Uterus (tissue), 4 donors: Measurements from ENCODE around the gene MYOCD. TPM values are rescaled to one million over a fixed set of nuclear protein-coding genes. Genes with fewer than 3 reads are reported as not detected.

ENCODE experiments used
- DNase-seq, 2 donors: peaks; one replicate each; pipeline ENCODE4 v3.0.0-alpha.2; 2019 to 2020
- H3K27ac ChIP-seq, 2 donors: fragments of 200-600 bp; sonication (generic); 1 replicate in 1 of 2; 2 replicates in 1 of 2; pipeline ENCODE4 v1.5.1; 2016 to 2018
- H3K27me3 ChIP-seq, 2 donors: fragments of 200-600 bp; sonication (generic); one replicate each; pipeline ENCODE4 v1.5.1; 2018 to 2019; ENCODE audit warnings: control low read depth in 1 of 2
- H3K36me3 ChIP-seq, 2 donors: fragments of 200-600 bp; sonication (generic); one replicate each; pipeline ENCODE4 v1.5.1; 2019; ENCODE audit warnings: control low read depth in 1 of 2
- H3K4me1 ChIP-seq, 2 donors: fragments of 200-600 bp; sonication (generic); one replicate each; pipeline ENCODE4 v1.5.1; 2018 to 2019; ENCODE audit warnings: control low read depth in 1 of 2
- H3K4me3 ChIP-seq, 2 donors: fragments of 200-600 bp; sonication (generic); 1 replicate in 1 of 2; 2 replicates in 1 of 2; pipeline ENCODE4 v1.5.1; 2018 to 2019; ENCODE audit warnings: mild to moderate bottlenecking in 1 of 2
- H3K9me3 ChIP-seq, 2 donors: fragments of 200-600 bp; sonication (generic); one replicate each; pipeline ENCODE4 v1.5.1; 2019; ENCODE audit warnings: control low read depth in 1 of 2
- CTCF ChIP-seq, 4 experiments: fragments of 200-600 bp in 2 of 4; fragments of 450-650 bp in 2 of 4; sonication (generic) in 2 of 4; IDR thresholded peaks; one replicate each; pipeline ENCODE4 v1.5.1; 2016 to 2019; ENCODE audit warnings: antibody characterized with exemption in 4 of 4, mild to moderate bottlenecking in 2 of 4, moderate library complexity in 1 of 4
- POLR2A ChIP-seq, 2 donors: fragments of 450-650 bp; IDR thresholded peaks; one replicate each; pipeline ENCODE4 v1.6.1; 2016; ENCODE audit warnings: antibody characterized with exemption in 2 of 2, mild to moderate bottlenecking in 1 of 2, moderate library complexity in 1 of 2
- intact Hi-C: fragments of 100-400 bp; cut with DNase I; formaldehyde crosslinking; loops from one replicate; pipeline ENCODE4 v1.15.1; 2023; ENCODE audit warnings: low total_unique reads
- total RNA-seq, 4 donors: library from RNA; depleted of rRNA in 3 of 4; stranded (reverse); fragments of >200 nt in 3 of 4; gene quantifications; one replicate each; pipeline versions ENCODE4 v1.1.0 to v1.2.4, GENCODE V29; 2014 to 2023
- donor health status: DM: yes; HTN: yes; CAD: no.

The MYOCD gene
- total RNA-seq, 4 donors from 2014 or later, result 3.3 to 54.6 (median 14.6) TPM

GRCh38 chr17:12637015-12637414, 28.7 kb upstream of the MYOCD start:
- no peaks in the 10 kb centered on the region for H3K4me1 ChIP-seq

GRCh38 chr17:12637745-12638651, 27.7 kb upstream of the MYOCD start:
- no peaks in the 10 kb centered on the region for H3K9me3 ChIP-seq
- DNase-seq, result no peak
- intact Hi-C loops, result no loop called here
- no peaks in the 10 kb centered on the region for H3K36me3 ChIP-seq
- H3K4me1 ChIP-seq, result no peaks in the 10 kb centered on the region
- no peak overlapping the region for H3K4me3 ChIP-seq
- TF ChIP-seq POLR2A (IDR thresholded peaks at IDR 0.05) (no peak), CTCF (IDR thresholded peaks at IDR 0.05) (no peak)
- no peaks in the 10 kb centered on the region for H3K27me3 ChIP-seq
- no peak overlapping the region for H3K27ac ChIP-seq

More at GRCh38 chr17:12637015-12637414, 28.7 kb upstream of the MYOCD start:
- no peak for TF ChIP-seq POLR2A (IDR thresholded peaks at IDR 0.05)
- no peak for TF ChIP-seq CTCF (IDR thresholded peaks at IDR 0.05)
- no peaks in the 10 kb centered on the region for H3K36me3 ChIP-seq
- H3K27me3 ChIP-seq, result no peaks in the 10 kb centered on the region
- no peaks in the 10 kb centered on the region for H3K9me3 ChIP-seq
- no peak for DNase-seq
- intact Hi-C loops, result no loop called here
- no peak overlapping the region for H3K4me3 ChIP-seq
- H3K27ac ChIP-seq, result no peak overlapping the region

GRCh38 chr17:12640364-12640763, 25.3 kb upstream of the MYOCD start:
- intact Hi-C loops, result no loop called here
- no peaks in the 10 kb centered on the region for H3K9me3 ChIP-seq
- no peaks in the 10 kb centered on the region for H3K27me3 ChIP-seq
- no peaks in the 10 kb centered on the region for H3K4me1 ChIP-seq
- no peak for TF ChIP-seq POLR2A (IDR thresholded peaks at IDR 0.05)
- no peak for TF ChIP-seq CTCF (IDR thresholded peaks at IDR 0.05)
- DNase-seq, result no peak
- H3K4me3 ChIP-seq, result no peak overlapping the region
- H3K36me3 ChIP-seq, result no peaks in the 10 kb centered on the region
- no peak overlapping the region for H3K27ac ChIP-seq

GRCh38 chr17:12641084-12641483, 24.6 kb upstream of the MYOCD start:
- intact Hi-C loops, result no loop called here

More at GRCh38 chr17:12641084-12641483, 24.6 kb upstream of the MYOCD start:
- no peaks in the 10 kb centered on the region for H3K9me3 ChIP-seq
- DNase-seq, result no peak
- H3K4me3 ChIP-seq, result no peak overlapping the region
- H3K4me1 ChIP-seq, result no peaks in the 10 kb centered on the region
- no peak overlapping the region for H3K27ac ChIP-seq
- no peaks in the 10 kb centered on the region for H3K27me3 ChIP-seq
- TF ChIP-seq POLR2A (IDR thresholded peaks at IDR 0.05) (no peak), CTCF (IDR thresholded peaks at IDR 0.05) (no peak)
- no peaks in the 10 kb centered on the region for H3K36me3 ChIP-seq
